ENCODE results near the gene ATP13A1.

DNA sequence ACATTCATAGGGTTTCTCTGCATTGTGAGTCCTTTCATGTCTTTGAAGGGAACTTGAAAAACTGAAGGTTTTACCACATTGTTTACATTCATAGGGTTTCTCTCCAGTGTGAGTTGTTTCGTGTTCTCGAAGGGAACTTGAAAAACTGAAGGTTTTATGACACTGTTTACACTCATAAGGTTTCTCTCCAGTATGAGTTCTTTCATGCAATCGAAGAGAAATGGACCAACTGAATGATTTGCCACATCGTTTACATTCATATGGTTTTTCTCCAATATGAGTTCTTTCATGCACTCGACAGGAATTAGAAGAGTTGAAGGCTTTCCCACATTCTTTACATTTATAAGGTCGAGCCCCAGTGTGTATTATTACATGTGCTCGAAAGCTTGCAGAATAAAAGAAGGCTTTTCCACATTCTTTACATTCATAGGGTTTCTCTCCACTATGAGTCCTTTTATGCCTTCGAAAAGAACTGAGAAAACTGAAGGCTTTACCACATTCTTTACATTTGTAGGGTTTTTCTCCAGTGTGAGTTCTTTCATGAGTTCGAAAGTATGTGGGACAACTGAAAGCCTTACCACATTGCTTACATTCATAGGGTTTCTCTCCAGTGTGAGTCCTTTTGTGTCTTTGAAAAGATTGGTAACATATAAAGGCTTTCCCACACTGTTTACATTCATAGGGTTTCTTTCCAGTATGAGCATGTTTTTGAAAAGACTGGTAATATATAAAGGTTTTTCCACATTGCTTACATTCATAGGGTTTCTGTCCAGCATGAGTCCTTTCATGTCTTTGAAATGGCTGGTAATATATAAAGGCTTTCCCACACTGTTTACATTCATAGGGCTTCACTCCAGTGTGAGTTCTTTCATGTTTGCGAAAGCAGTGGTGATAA, 48.7 kb upstream of the ATP13A1 start:
- TF ChIP-seq CTCF (IDR thresholded peaks at IDR 0.05; ENCODE audit: low read length) (no peak), EZH2 (IDR thresholded peaks at IDR 0.05; ENCODE audit: borderline replicate concordance, low read length) (no peak)

Data from OCI-LY1 (cell line).